T-helper 2 cell (primary cell): ENCODE results near the gene TRIAP1.

Experiments
- DNase-seq, 5 experiments: peaks; one replicate each; pipeline versions ENCODE4 v3.0.0 to v3.0.0-alpha.2; 2012 to 2022

The TRIAP1 gene

GRCh38 chr12:120429368-120429767, 16.8 kb downstream of the TRIAP1 start:
- DNase-seq = no peak

- DNase-seq = no peak
These were observed 17.5 kb downstream of the TRIAP1 start for GRCh38 chr12:120428597-120429229.

- DNase-seq = no peak
These were observed 20.4 kb downstream of the TRIAP1 start for GRCh38 chr12:120425797-120426196.

GRCh38 chr12:120422892-120423456, 23.2 kb downstream of the TRIAP1 start:
- DNase-seq = no peak

GRCh38 chr12:120421701-120422100, 24.5 kb downstream of the TRIAP1 start:
- DNase-seq = no peak

GRCh38 chr12:120417917-120418580, 28.1 kb downstream of the TRIAP1 start:
- no peak for DNase-seq

- no peak for DNase-seq
These were observed 29.5 kb downstream of the TRIAP1 start for GRCh38 chr12:120416490-120417216.

GRCh38 chr12:120413901-120414695, 32.1 kb downstream of the TRIAP1 start:
- DNase-seq = no peak

- no peak for DNase-seq
These were observed 33.8 kb downstream of the TRIAP1 start for GRCh38 chr12:120412421-120412820.

GRCh38 chr12:120408771-120409170, 37.4 kb downstream of the TRIAP1 start:
- no peak for DNase-seq

- no peak for DNase-seq
These were observed 39.6 kb downstream of the TRIAP1 start for GRCh38 chr12:120406553-120406952.

- no peak for DNase-seq
These were observed 40.1 kb downstream of the TRIAP1 start for GRCh38 chr12:120406069-120406468.

GRCh38 chr12:120404271-120404670, 41.9 kb downstream of the TRIAP1 start:
- DNase-seq = peak in 1 of 5 experiments; percentile 18

GRCh38 chr12:120403869-120404268, 42.3 kb downstream of the TRIAP1 start:
- no peak for DNase-seq

GRCh38 chr12:120402217-120402616, 44.0 kb downstream of the TRIAP1 start:
- no peak for DNase-seq

GRCh38 chr12:120399531-120399930, 46.7 kb downstream of the TRIAP1 start:
- no peak for DNase-seq

- no peak for DNase-seq
These were observed 48.2 kb downstream of the TRIAP1 start for GRCh38 chr12:120397824-120398540.

- no peak for DNase-seq
These were observed 51.5 kb downstream of the TRIAP1 start for GRCh38 chr12:120394483-120395367.
